Transverse colon (tissue), 3 donors: Measurements from ENCODE around the gene ABCD1.

Source experiments
- POLR2A ChIP-seq: fragments of 450-650 bp; IDR thresholded peaks from one replicate; pipeline ENCODE4 v1.6.1; 2016; ENCODE audit warnings: antibody characterized with exemption, mild to moderate bottlenecking, moderate library complexity
- TF ChIP-seq, protein P1 (sequence below), 5 experiments: fragments of 200-600 bp in 3 of 5; fragments of 450-650 bp in 2 of 5; sonication (generic) in 3 of 5; IDR thresholded peaks; 1 replicate in 2 of 5; 2 replicates in 3 of 5; pipeline ENCODE4 v1.5.1; 2016 to 2017; ENCODE audit warnings: antibody characterized with exemption in 5 of 5, inconsistent platforms in 3 of 5, mild to moderate bottlenecking in 2 of 5, moderate library complexity in 1 of 5

GRCh38 chrX:153700967-153701366, 23.7 kb upstream of the ABCD1 start:
- TF ChIP-seq, protein P1, sequence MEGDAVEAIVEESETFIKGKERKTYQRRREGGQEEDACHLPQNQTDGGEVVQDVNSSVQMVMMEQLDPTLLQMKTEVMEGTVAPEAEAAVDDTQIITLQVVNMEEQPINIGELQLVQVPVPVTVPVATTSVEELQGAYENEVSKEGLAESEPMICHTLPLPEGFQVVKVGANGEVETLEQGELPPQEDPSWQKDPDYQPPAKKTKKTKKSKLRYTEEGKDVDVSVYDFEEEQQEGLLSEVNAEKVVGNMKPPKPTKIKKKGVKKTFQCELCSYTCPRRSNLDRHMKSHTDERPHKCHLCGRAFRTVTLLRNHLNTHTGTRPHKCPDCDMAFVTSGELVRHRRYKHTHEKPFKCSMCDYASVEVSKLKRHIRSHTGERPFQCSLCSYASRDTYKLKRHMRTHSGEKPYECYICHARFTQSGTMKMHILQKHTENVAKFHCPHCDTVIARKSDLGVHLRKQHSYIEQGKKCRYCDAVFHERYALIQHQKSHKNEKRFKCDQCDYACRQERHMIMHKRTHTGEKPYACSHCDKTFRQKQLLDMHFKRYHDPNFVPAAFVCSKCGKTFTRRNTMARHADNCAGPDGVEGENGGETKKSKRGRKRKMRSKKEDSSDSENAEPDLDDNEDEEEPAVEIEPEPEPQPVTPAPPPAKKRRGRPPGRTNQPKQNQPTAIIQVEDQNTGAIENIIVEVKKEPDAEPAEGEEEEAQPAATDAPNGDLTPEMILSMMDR (IDR thresholded peaks at IDR 0.05) = no peak
- TF ChIP-seq POLR2A = no peak
